OCI-LY1 (cell line): ENCODE data around the gene MTMR12.

Experiments
- H2AFZ ChIP-seq: fragments of 200-600 bp; sonication (generic), shearing (Covaris generic); 2 replicates; pipeline ENCODE4 v1.6.0; 2014; ENCODE audit warnings: antibody characterized with exemption, mild to moderate bottlenecking, low read length
- H3F3A ChIP-seq: fragments of 200-600 bp; sonication (generic), shearing (Covaris generic); 2 replicates; pipeline ENCODE4 v1.6.0; 2014; ENCODE audit warnings: mild to moderate bottlenecking, antibody characterized with exemption, low read length, moderate library complexity; ENCODE audit not compliant: insufficient read depth
- H3K27ac ChIP-seq: fragments of 200-600 bp; sonication (generic); 2 replicates; pipeline ENCODE4 v1.5.1; 2014; ENCODE audit warnings: low read length, mixed run types, mild to moderate bottlenecking, low read depth; ENCODE audit not compliant: poor library complexity, severe bottlenecking
- H3K27me3 ChIP-seq: fragments of 200-600 bp; sonication (generic); 2 replicates; pipeline ENCODE4 v1.6.0; 2014; ENCODE audit warnings: antibody characterized with exemption, mild to moderate bottlenecking, low read length, moderate library complexity; ENCODE audit not compliant: insufficient read depth
- H3K36me3 ChIP-seq: fragments of 200-600 bp; sonication (generic); 2 replicates; pipeline ENCODE4 v1.6.1; 2014; ENCODE audit warnings: mild to moderate bottlenecking, antibody characterized with exemption, low read length, moderate library complexity, mixed read lengths; ENCODE audit not compliant: insufficient read depth
- H3K4me1 ChIP-seq: fragments of 200-600 bp; sonication (generic); 2 replicates; pipeline ENCODE4 v1.5.1; 2014; ENCODE audit warnings: mild to moderate bottlenecking, low read length, moderate library complexity; ENCODE audit not compliant: insufficient read depth, severe bottlenecking
- H3K4me2 ChIP-seq: fragments of 200-600 bp; sonication (generic), shearing (Covaris generic); 2 replicates; pipeline ENCODE4 v1.6.1; 2014; ENCODE audit warnings: low read length
- H3K4me3 ChIP-seq: fragments of 200-600 bp; sonication (generic); 2 replicates; pipeline ENCODE4 v1.5.1; 2014; ENCODE audit warnings: low read length, low read depth, mild to moderate bottlenecking, mixed read lengths; ENCODE audit not compliant: poor library complexity, severe bottlenecking
- H3K79me2 ChIP-seq: fragments of 200-600 bp; shearing (Covaris generic); 2 replicates; pipeline ENCODE4 v1.6.1; 2016; ENCODE audit warnings: mixed run types, low read length, mixed read lengths; ENCODE audit not compliant: insufficient read depth
- H3K9ac ChIP-seq: fragments of 200-600 bp; sonication (generic), shearing (Covaris generic); 2 replicates; pipeline ENCODE4 v1.6.1; 2014; ENCODE audit warnings: mild to moderate bottlenecking, low read length, mixed read lengths
- H3K9me2 ChIP-seq: fragments of 200-600 bp; sonication (generic), shearing (Covaris generic); 2 replicates; pipeline ENCODE4 v1.6.1; 2014; ENCODE audit warnings: low read depth, mild to moderate bottlenecking, low read length, mixed read lengths
- H3K9me3 ChIP-seq: fragments of 200-600 bp; shearing (Covaris generic); 2 replicates; pipeline ENCODE4 v1.6.1; 2014; ENCODE audit warnings: low read length, mixed read lengths
- H4K20me1 ChIP-seq: fragments of 200-600 bp; sonication (generic), shearing (Covaris generic); 2 replicates; pipeline ENCODE4 v1.6.0; 2016; ENCODE audit warnings: mild to moderate bottlenecking, low read length; ENCODE audit not compliant: insufficient read depth
- CTCF ChIP-seq: fragments of 200-600 bp; sonication (generic), shearing (Covaris generic); IDR thresholded peaks from 2 replicates; pipeline ENCODE4 v1.5.1; 2017; ENCODE audit warnings: mild to moderate bottlenecking, antibody characterized with exemption, low read length, moderate library complexity, mixed read lengths
- EZH2 ChIP-seq: fragments of 200-600 bp; sonication (generic), shearing (Covaris generic); IDR thresholded peaks from 2 replicates; pipeline ENCODE4 v1.8.0; 2017; ENCODE audit warnings: borderline replicate concordance, mixed run types, mild to moderate bottlenecking, antibody characterized with exemption, low read length, moderate library complexity, mixed read lengths

MTMR12 gene

GRCh38 chr5:32276173-32276853 lies 36.4 kb downstream of the MTMR12 start:
- H3K79me2 ChIP-seq, result peaks cover 16% of the 10 kb centered on the region

GRCh38 chr5:32275396-32275741 lies 37.4 kb downstream of the MTMR12 start:
- Histone ChIP-seq H3K9me2 (no peaks in the 10 kb centered on the region), H3K79me2 (peaks cover 16% of the 10 kb centered on the region), H3K9ac (no peak overlapping the region), H4K20me1 (no peaks in the 10 kb centered on the region), H3K27ac (no peak overlapping the region), H3K4me1 (peaks cover 47% of the 10 kb centered on the region), H3K4me2 (no peak overlapping the region), H3K9me3 (no peaks in the 10 kb centered on the region), H3K4me3 (no peak overlapping the region), H2AFZ (no peak overlapping the region), H3F3A (no peaks in the 10 kb centered on the region), H3K36me3 (peaks cover 42% of the 10 kb centered on the region), H3K27me3 (no peaks in the 10 kb centered on the region)
- TF ChIP-seq EZH2 (no peak), CTCF (no peak)

More at GRCh38 chr5:32276173-32276853, 36.4 kb downstream of the MTMR12 start:
- no peak for TF ChIP-seq EZH2
- no peak for TF ChIP-seq CTCF
- Histone ChIP-seq H3K9me3 (no peaks in the 10 kb centered on the region), H4K20me1 (no peaks in the 10 kb centered on the region), H2AFZ (no peak overlapping the region), H3K4me3 (no peak overlapping the region), H3K36me3 (peaks cover 33% of the 10 kb centered on the region), H3K9ac (no peak overlapping the region), H3K27me3 (no peaks in the 10 kb centered on the region), H3F3A (no peaks in the 10 kb centered on the region), H3K27ac (peak overlapping the region; percentile 61), H3K4me2 (peak overlapping the region; percentile 37; the same call in 1 of the 2 replicates), H3K9me2 (no peaks in the 10 kb centered on the region), H3K4me1 (peaks cover 55% of the 10 kb centered on the region)

GRCh38 chr5:32274548-32275395 lies 38.0 kb downstream of the MTMR12 start:
- peaks cover 42% of the 10 kb centered on the region for H3K4me1 ChIP-seq
- no peaks in the 10 kb centered on the region for H3K9me3 ChIP-seq
- no peaks in the 10 kb centered on the region for H4K20me1 ChIP-seq
- no peak overlapping the region for H3K4me3 ChIP-seq
- H3K36me3 ChIP-seq, result peaks cover 48% of the 10 kb centered on the region
- H3K79me2 ChIP-seq, result peaks cover 16% of the 10 kb centered on the region
- H3K27ac ChIP-seq, result no peak overlapping the region
- no peaks in the 10 kb centered on the region for H3K27me3 ChIP-seq
- no peaks in the 10 kb centered on the region for H3F3A ChIP-seq
- H2AFZ ChIP-seq, result no peak overlapping the region
- H3K9me2 ChIP-seq, result no peaks in the 10 kb centered on the region
- no peak for TF ChIP-seq CTCF
- TF ChIP-seq EZH2, result no peak
- no peak overlapping the region for H3K4me2 ChIP-seq
- H3K9ac ChIP-seq, result no peak overlapping the region
